GM23338 (cell line): ENCODE results near the gene DYNLT2B. TPM values are rescaled to one million over a fixed set of nuclear protein-coding genes. Genes with fewer than 3 reads are reported as not detected.

ENCODE experiments used
- ATAC-seq: fragments of 200-7000 bp; cut with Tn5 transposase; 3 replicates; pipeline ENCODE4 v1.9.1; 2020
- DNase-seq: peaks from one replicate; pipeline ENCODE4 v3.0.0-alpha.2; 2015; ENCODE audit warnings: low spot score
- H2AFZ ChIP-seq: fragments of 200-600 bp; sonication (generic); 2 replicates; pipeline ENCODE4 v1.8.0; 2016; ENCODE audit warnings: antibody characterized with exemption, mild to moderate bottlenecking, moderate library complexity
- H3F3A ChIP-seq: fragments of 200-600 bp; sonication (generic); replicated peaks from 2 replicates; pipeline ENCODE4 v1.8.0; 2017; ENCODE audit warnings: antibody characterized with exemption, mixed run types, low read depth
- H3K27ac ChIP-seq: fragments of 200-600 bp; sonication (generic); 2 replicates; pipeline ENCODE4 v1.6.1; 2016; ENCODE audit warnings: low read depth
- H3K27me3 ChIP-seq: fragments of 200-600 bp; sonication (generic); 2 replicates; pipeline ENCODE4 v1.8.0; 2016; ENCODE audit warnings: mild to moderate bottlenecking, mixed run types, moderate library complexity; ENCODE audit not compliant: insufficient read depth
- H3K36me3 ChIP-seq: fragments of 200-600 bp; sonication (generic); 2 replicates; pipeline ENCODE4 v1.8.0; 2016; ENCODE audit warnings: mild to moderate bottlenecking; ENCODE audit not compliant: insufficient read depth
- H3K4me1 ChIP-seq: fragments of 200-600 bp; sonication (generic); 2 replicates; pipeline ENCODE4 v1.8.0; 2016; ENCODE audit warnings: mild to moderate bottlenecking, moderate library complexity; ENCODE audit not compliant: insufficient read depth
- H3K4me2 ChIP-seq: fragments of 200-600 bp; sonication (generic); 2 replicates; pipeline ENCODE4 v1.7.1; 2017; ENCODE audit warnings: mixed run types
- H3K4me3 ChIP-seq: fragments of 200-600 bp; sonication (generic); 2 replicates; pipeline ENCODE4 v1.6.1; 2016; ENCODE audit warnings: mixed run types
- H3K79me2 ChIP-seq: fragments of 200-600 bp; sonication (generic); replicated peaks from 2 replicates; pipeline ENCODE4 v1.8.0; 2017; ENCODE audit warnings: mild to moderate bottlenecking; ENCODE audit not compliant: insufficient read depth
- H3K9me2 ChIP-seq: fragments of 200-600 bp; sonication (generic); 2 replicates; pipeline ENCODE4 v1.8.0; 2017; ENCODE audit not compliant: insufficient read depth
- H4K20me1 ChIP-seq: fragments of 200-600 bp; sonication (generic); replicated peaks from 2 replicates; pipeline ENCODE4 v1.8.0; 2017; ENCODE audit warnings: mild to moderate bottlenecking; ENCODE audit not compliant: insufficient read depth
- H3K27ac Mint-ChIP-seq: 2 replicates; pipeline ENCODE4 v1.8.0; 2020; ENCODE audit warnings: inconsistent platforms, mild to moderate bottlenecking, moderate library complexity, mixed read lengths
- H3K27me3 Mint-ChIP-seq: 3 replicates; pipeline ENCODE4 v1.8.0; 2022; ENCODE audit warnings: low read depth, mild to moderate bottlenecking, moderate library complexity, mixed read lengths, inconsistent platforms; ENCODE audit not compliant: insufficient read depth, poor library complexity
- H3K36me3 Mint-ChIP-seq: 3 replicates; pipeline ENCODE4 v1.8.0; 2021; ENCODE audit warnings: low read depth, mild to moderate bottlenecking, inconsistent platforms, moderate library complexity, mixed read lengths
- H3K4me1 Mint-ChIP-seq: 3 replicates; pipeline ENCODE4 v1.8.0; 2020; ENCODE audit warnings: mild to moderate bottlenecking, inconsistent platforms, mixed read lengths
- H3K4me3 Mint-ChIP-seq: 3 replicates; pipeline ENCODE4 v1.8.0; 2021; ENCODE audit warnings: moderate library complexity, mild to moderate bottlenecking, inconsistent platforms, mixed read lengths
- H3K9me3 Mint-ChIP-seq: 3 replicates; pipeline ENCODE4 v1.8.0; 2020; ENCODE audit warnings: moderate library complexity, mild to moderate bottlenecking, inconsistent platforms, mixed read lengths
- CTCF ChIP-seq, 2 experiments: fragments of 200-600 bp in 1 of 2; sonication (generic) in 1 of 2; conservative IDR thresholded peaks; 2 replicates each; pipeline versions ENCODE4 v1.5.1 to v1.6.1; 2016 to 2017; ENCODE audit warnings: antibody characterized with exemption in 2 of 2, low read depth in 2 of 2, mild to moderate bottlenecking in 2 of 2, moderate library complexity in 1 of 2
- ETS1 ChIP-seq: IDR thresholded peaks from 2 replicates; pipeline ENCODE4 v1.6.1; 2016; ENCODE audit warnings: antibody characterized with exemption
- EZH2 ChIP-seq: fragments of 200-600 bp; sonication (generic); IDR thresholded peaks from one replicate; pipeline ENCODE4 v1.8.0; 2017; ENCODE audit warnings: antibody characterized with exemption, mild to moderate bottlenecking, low read depth; ENCODE audit not compliant: unreplicated experiment
- EZH2phosphoT487 ChIP-seq: fragments of 200-600 bp; sonication (generic); IDR thresholded peaks from one replicate; pipeline ENCODE4 v1.8.1; 2018; ENCODE audit warnings: antibody characterized with exemption; ENCODE audit not compliant: unreplicated experiment
- POLR2AphosphoS5 ChIP-seq: IDR thresholded peaks from 2 replicates; pipeline ENCODE4 v1.6.1; 2016; ENCODE audit warnings: antibody characterized with exemption, low read depth
- ZNF462 ChIP-seq: fragments of 250-450 bp; sonication (Bioruptor Pico); IDR thresholded peaks from 2 replicates; pipeline ENCODE4 v1.5.0; 2020; ENCODE audit warnings: mild to moderate bottlenecking, moderate library complexity
- polyA plus RNA-seq: library from polyadenylated mRNA; unstranded; fragments of >200 nt; fragmentation: Nextera tagmentation; extraction: Ambion mirVana; gene quantifications from 2 replicates; pipeline ENCODE4 v1.2.1, GENCODE V29; 2016
- total RNA-seq: library from RNA; depleted of rRNA; stranded (reverse); fragments of >200 nt; shearing (Covaris generic); gene quantifications from 2 replicates; pipeline ENCODE4 v1.2.3, GENCODE V29; 2014

The DYNLT2B gene
- total and polyA plus RNA-seq, 2 experiments from 2014 or later = 11.3 to 42.7 TPM

GRCh38 chr3:196255776-196256175 is 62.3 kb downstream of the DYNLT2B start:
- Histone ChIP-seq H3K79me2 (peaks cover 4% of the 10 kb centered on the region), H3K4me2 (no peak overlapping the region), H3K27ac (no peak overlapping the region), H3F3A (peaks cover 4% of the 10 kb centered on the region; the same call in 1 of the 2 replicates), H4K20me1 (no peaks in the 10 kb centered on the region), H3K4me3 (no peak overlapping the region), H2AFZ (no peak overlapping the region), H3K9me2 (no peaks in the 10 kb centered on the region), H3K36me3 (0 out of 2 replicates have a peak, but pooled peaks cover under 1% of the 10 kb centered on the region), H3K4me1 (no peaks in the 10 kb centered on the region), H3K27me3 (no peaks in the 10 kb centered on the region)
- Mint-ChIP-seq H3K4me1 (no peaks in the 10 kb centered on the region), H3K27ac (no peak overlapping the region), H3K4me3 (no peak overlapping the region), H3K27me3 (no peaks in the 10 kb centered on the region), H3K36me3 (peaks cover 3% of the 10 kb centered on the region), H3K9me3 (no peaks in the 10 kb centered on the region)
- DNase-seq = no peak
- ATAC-seq = no peak
- no peak for TF ChIP-seq CTCF (conservative IDR thresholded peaks at IDR 0.05; ENCODE audit: low read depth in 2 of 2)
- TF ChIP-seq ZNF462 (CRISPR knock-in tag) = no peak
- no peak for TF ChIP-seq EZH2
- no peak for TF ChIP-seq POLR2AphosphoS5
- no peak for TF ChIP-seq ETS1
- no peak for TF ChIP-seq EZH2phosphoT487
